ENCODE results near the gene LYRM4. TPM values are rescaled to one million over a fixed set of nuclear protein-coding genes. Genes with fewer than 3 reads are reported as not detected.

LYRM4 gene
- total and polyA plus RNA-seq, 9 of the 15 experiments (the other 6 are each of a cell fraction or from before 2014, with no cell fraction given): 24.2 to 69.4 (median 41.8) TPM

DNA sequence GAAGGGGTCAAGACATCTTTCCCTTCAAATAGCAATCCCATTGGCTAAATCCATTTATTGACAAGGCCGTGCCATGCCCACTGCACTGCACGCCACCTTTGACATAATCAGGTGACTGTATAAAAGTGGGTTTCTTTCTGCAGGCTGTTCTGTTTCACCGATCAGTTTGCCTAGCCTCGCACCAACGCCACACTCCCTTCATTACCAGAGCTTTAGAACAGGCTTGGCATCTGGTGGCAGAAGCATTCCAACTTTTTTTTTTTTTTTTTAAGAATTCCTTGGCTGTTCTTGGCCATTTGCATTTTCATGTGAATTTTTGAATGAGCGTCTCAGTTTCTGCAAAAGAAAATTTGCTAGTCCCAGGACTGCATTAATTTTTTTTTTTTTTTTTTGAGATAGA, 97.5 kb downstream of the LYRM4 start:
- no peaks in the 10 kb centered on the region; the same call in none of the 2 replicates for H4K20me1 ChIP-seq (replicated peaks; ENCODE audit: control insufficient read depth, insufficient read depth, low read length)
- no peak overlapping the region for H2AFZ ChIP-seq (ENCODE audit: low read depth, low read length)
- 95% methylated on average over 6 of the region's 6 CpGs for WGBS (ENCODE audit: insufficient coverage, low coverage, missing lambda C conversion rate)
- no TSS peak for BruUV-seq (replicated peaks)
- H3K9me1 ChIP-seq (ENCODE audit: control insufficient read depth, insufficient read depth, low read length): no peaks in the 10 kb centered on the region
- H3K4me2 ChIP-seq (ENCODE audit: insufficient read depth, low read length): no peak overlapping the region
- ChIA-PET POLR2A (no interaction called here), CTCF (ENCODE audit: low intra/inter-chr PET ratio) (no interaction called here)
- H3K27me3 ChIP-seq (ENCODE audit: control insufficient read depth in 2 of 2, insufficient read depth in 2 of 2, low read length in 2 of 2): no peaks in the 10 kb centered on the region
- H3K9ac ChIP-seq (ENCODE audit: insufficient read depth in 1 of 2, low read depth in 2 of 2, low read length in 2 of 2): no peak overlapping the region
- FAIRE-seq: no peak
- no peak overlapping the region for H3K4me3 ChIP-seq
- no peak overlapping the region for H3K27ac ChIP-seq (ENCODE audit: extremely low read depth, low read depth, low read length)
- H3K9me3 ChIP-seq (replicated peaks; ENCODE audit: control insufficient read depth, insufficient read depth, low read depth, low read length): no peaks in the 10 kb centered on the region
- in situ Hi-C loops (cut with MboI) (no loop called here), intact Hi-C loops (cut with micrococcal nuclease) (no loop called here)
- H3K36me3 ChIP-seq (ENCODE audit: control insufficient read depth, insufficient read depth, low read length): no peaks in the 10 kb centered on the region
- no peaks in the 10 kb centered on the region for H3K79me2 ChIP-seq (ENCODE audit: control insufficient read depth, insufficient read depth, low read length)
- TF ChIP-seq PTRF (tag; IDR thresholded peaks at IDR 0.05): no peak
- TF ChIP-seq, protein P1, sequence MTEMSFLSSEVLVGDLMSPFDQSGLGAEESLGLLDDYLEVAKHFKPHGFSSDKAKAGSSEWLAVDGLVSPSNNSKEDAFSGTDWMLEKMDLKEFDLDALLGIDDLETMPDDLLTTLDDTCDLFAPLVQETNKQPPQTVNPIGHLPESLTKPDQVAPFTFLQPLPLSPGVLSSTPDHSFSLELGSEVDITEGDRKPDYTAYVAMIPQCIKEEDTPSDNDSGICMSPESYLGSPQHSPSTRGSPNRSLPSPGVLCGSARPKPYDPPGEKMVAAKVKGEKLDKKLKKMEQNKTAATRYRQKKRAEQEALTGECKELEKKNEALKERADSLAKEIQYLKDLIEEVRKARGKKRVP (CRISPR knock-in tag; IDR thresholded peaks at IDR 0.05): no peak
- TF ChIP-seq KAT2B (IDR thresholded peaks at IDR 0.05; ENCODE audit: low read depth, low read length): no peak
- TF ChIP-seq PCBP1 (IDR thresholded peaks at IDR 0.05; ENCODE audit: low read depth, low read length, poor library complexity, severe bottlenecking): no peak
- TF ChIP-seq SMC3 (conservative IDR thresholded peaks at IDR 0.05; ENCODE audit: insufficient read depth, low read depth, low read length): no peak
- TF ChIP-seq ASH1L (IDR thresholded peaks at IDR 0.05; ENCODE audit: borderline replicate concordance, low read depth, partially characterized antibody): no peak
- TF ChIP-seq PRPF4 (IDR thresholded peaks at IDR 0.05; ENCODE audit: insufficient read depth, low read depth, low read length, poor library complexity, severe bottlenecking): no peak
- no peak for TF ChIP-seq HNRNPL (IDR thresholded peaks at IDR 0.05; ENCODE audit: low read depth, low read length)
- TF ChIP-seq, protein P2, sequence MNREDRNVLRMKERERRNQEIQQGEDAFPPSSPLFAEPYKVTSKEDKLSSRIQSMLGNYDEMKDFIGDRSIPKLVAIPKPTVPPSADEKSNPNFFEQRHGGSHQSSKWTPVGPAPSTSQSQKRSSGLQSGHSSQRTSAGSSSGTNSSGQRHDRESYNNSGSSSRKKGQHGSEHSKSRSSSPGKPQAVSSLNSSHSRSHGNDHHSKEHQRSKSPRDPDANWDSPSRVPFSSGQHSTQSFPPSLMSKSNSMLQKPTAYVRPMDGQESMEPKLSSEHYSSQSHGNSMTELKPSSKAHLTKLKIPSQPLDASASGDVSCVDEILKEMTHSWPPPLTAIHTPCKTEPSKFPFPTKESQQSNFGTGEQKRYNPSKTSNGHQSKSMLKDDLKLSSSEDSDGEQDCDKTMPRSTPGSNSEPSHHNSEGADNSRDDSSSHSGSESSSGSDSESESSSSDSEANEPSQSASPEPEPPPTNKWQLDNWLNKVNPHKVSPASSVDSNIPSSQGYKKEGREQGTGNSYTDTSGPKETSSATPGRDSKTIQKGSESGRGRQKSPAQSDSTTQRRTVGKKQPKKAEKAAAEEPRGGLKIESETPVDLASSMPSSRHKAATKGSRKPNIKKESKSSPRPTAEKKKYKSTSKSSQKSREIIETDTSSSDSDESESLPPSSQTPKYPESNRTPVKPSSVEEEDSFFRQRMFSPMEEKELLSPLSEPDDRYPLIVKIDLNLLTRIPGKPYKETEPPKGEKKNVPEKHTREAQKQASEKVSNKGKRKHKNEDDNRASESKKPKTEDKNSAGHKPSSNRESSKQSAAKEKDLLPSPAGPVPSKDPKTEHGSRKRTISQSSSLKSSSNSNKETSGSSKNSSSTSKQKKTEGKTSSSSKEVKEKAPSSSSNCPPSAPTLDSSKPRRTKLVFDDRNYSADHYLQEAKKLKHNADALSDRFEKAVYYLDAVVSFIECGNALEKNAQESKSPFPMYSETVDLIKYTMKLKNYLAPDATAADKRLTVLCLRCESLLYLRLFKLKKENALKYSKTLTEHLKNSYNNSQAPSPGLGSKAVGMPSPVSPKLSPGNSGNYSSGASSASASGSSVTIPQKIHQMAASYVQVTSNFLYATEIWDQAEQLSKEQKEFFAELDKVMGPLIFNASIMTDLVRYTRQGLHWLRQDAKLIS (CRISPR knock-in tag; IDR thresholded peaks at IDR 0.05): no peak
- TF ChIP-seq MTA3 (IDR thresholded peaks at IDR 0.05; ENCODE audit: borderline replicate concordance): no peak
- TF ChIP-seq CAMTA2 (CRISPR knock-in tag; conservative IDR thresholded peaks at IDR 0.05): no peak
- no peak for DNase-seq (ENCODE audit: extremely low read depth in 1 of 4, low spot score in 3 of 4)
- no peak for ATAC-seq
- H3K4me1 ChIP-seq (replicated peaks in 1 of 2; ENCODE audit: control insufficient read depth in 2 of 2, insufficient read depth in 2 of 2, low read length in 2 of 2): peaks cover 0 to 5% of the 10 kb centered on the region in 2 experiments; a peak in 1 of 5 replicates

Data from K562 (cell line).